ENCODE results near the gene CAMK4.

CAMK4 gene

DNA sequence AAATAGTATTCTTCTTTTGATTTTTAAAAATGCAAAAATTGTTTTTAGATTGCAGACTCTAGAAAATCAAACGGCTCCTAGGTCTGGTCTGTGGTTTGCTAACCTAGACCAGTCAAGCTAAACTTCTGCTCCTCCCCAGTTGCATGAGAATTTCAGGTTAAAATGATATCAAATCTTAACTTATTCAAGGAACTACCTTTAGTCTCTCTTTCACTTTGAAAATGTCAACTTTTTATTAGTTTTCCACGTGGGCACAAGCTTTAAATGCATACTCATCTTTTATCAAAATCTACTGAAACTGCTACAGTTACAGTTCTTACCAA, 8.8 kb downstream of the CAMK4 start:
- TF ChIP-seq, protein P1, sequence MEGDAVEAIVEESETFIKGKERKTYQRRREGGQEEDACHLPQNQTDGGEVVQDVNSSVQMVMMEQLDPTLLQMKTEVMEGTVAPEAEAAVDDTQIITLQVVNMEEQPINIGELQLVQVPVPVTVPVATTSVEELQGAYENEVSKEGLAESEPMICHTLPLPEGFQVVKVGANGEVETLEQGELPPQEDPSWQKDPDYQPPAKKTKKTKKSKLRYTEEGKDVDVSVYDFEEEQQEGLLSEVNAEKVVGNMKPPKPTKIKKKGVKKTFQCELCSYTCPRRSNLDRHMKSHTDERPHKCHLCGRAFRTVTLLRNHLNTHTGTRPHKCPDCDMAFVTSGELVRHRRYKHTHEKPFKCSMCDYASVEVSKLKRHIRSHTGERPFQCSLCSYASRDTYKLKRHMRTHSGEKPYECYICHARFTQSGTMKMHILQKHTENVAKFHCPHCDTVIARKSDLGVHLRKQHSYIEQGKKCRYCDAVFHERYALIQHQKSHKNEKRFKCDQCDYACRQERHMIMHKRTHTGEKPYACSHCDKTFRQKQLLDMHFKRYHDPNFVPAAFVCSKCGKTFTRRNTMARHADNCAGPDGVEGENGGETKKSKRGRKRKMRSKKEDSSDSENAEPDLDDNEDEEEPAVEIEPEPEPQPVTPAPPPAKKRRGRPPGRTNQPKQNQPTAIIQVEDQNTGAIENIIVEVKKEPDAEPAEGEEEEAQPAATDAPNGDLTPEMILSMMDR (IDR thresholded peaks at IDR 0.05; ENCODE audit: extremely low read depth, insufficient read depth, missing control alignments), result no peak
- DNase-seq (ENCODE audit: low spot score), result no peak
- in situ Hi-C loops (cut with MboI; ENCODE audit: low pct_unique_long_range_greater_than_20kb, low sequenced_read_pairs, unreplicated experiment), result no loop called here

DNA sequence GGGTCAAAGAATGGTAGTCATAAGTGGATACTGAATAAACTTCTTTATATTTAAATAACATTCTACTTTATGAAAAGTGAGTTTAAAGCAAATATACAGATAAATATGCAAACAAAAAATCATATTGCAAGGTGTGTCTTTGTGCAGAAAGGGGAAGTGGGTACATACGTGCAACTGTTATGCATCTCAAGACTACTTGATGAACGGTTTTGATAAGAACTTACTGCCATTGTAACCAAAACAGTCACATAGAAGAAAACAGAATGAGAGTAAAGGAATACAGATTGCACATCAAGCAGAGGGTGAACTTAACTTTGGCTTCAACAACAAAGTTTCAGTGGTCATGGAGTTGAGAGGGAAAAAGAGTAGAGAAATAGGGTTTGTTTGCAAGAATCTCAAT, 9.9 kb downstream of the CAMK4 start:
- in situ Hi-C loops (cut with MboI; ENCODE audit: low pct_unique_long_range_greater_than_20kb, low sequenced_read_pairs, unreplicated experiment), result no loop called here
- TF ChIP-seq, protein P1 (IDR thresholded peaks at IDR 0.05; ENCODE audit: extremely low read depth, insufficient read depth, missing control alignments), result no peak
- DNase-seq (ENCODE audit: low spot score), result no peak

DNA sequence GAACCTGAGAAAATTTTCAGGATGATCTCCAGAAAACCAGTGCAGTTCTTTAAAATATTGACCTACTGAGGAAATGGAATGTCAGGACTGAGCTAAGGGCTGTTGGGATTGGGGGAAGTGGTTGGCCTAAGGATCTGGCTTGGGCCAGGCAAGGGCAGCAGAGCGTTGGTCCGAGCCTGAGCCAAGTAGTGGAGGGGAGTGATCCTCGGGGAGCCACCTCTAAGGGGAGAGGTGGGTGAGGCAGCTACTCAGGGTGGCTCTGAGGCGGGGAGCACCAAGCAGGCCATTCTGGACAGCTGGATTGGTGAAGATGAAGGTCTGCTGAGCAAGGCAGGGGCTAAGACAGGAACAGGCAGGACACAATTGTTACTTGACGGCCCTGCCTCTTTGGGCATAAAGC, 11.5 kb downstream of the CAMK4 start:
- DNase-seq (ENCODE audit: low spot score), result no peak
- in situ Hi-C loops (cut with MboI; ENCODE audit: low pct_unique_long_range_greater_than_20kb, low sequenced_read_pairs, unreplicated experiment), result no loop called here

DNA sequence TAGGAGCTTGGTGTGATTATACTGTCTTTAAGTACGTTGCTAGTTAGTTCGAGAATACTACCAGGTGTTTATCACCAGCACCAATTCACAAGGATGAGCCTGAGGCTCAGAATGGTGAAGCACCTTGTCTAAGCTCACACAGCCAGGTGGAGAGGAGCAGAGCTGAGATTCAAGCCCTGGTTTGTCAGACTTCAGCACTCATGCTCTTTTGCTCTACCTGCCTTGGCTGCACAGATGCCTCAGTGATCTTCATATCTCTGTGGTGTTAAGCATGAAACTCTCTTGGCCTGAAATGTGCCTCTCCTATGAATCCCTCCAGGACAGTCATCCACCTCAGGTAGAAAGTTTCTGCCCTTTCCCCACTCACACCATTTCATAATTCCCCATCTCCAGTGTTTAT, 12.2 kb downstream of the CAMK4 start:
- TF ChIP-seq, protein P1 (IDR thresholded peaks at IDR 0.05; ENCODE audit: extremely low read depth, insufficient read depth, missing control alignments), result no peak
- in situ Hi-C loops (cut with MboI; ENCODE audit: low pct_unique_long_range_greater_than_20kb, low sequenced_read_pairs, unreplicated experiment), result no loop called here
- no peak for DNase-seq (ENCODE audit: low spot score)

More for the DNA sequence above, 11.5 kb downstream of the CAMK4 start:
- TF ChIP-seq, protein P1 (IDR thresholded peaks at IDR 0.05; ENCODE audit: extremely low read depth, insufficient read depth, missing control alignments), result no peak

DNA sequence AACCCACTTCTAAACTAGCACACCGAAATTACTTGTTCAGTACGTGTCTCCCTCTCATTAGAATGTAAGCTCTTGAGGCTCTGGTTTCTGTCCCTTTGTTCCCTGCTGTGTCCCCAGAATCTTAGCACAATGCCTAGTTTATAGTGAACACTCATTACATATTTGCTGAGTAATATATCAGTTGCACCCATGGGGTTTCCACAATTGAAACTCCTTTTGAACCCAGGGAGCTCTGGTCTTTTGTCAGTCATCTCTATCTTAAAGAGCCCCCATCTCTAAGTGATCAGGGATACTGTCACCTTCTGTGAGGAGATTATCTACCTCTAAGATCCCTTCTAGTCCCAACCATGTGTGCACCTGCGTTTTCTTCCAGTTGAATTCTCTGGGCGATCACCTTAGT, 12.8 kb downstream of the CAMK4 start:
- in situ Hi-C loops (cut with MboI; ENCODE audit: low pct_unique_long_range_greater_than_20kb, low sequenced_read_pairs, unreplicated experiment), result no loop called here
- no peak for DNase-seq (ENCODE audit: low spot score)
- TF ChIP-seq, protein P1 (IDR thresholded peaks at IDR 0.05; ENCODE audit: extremely low read depth, insufficient read depth, missing control alignments), result no peak

DNA sequence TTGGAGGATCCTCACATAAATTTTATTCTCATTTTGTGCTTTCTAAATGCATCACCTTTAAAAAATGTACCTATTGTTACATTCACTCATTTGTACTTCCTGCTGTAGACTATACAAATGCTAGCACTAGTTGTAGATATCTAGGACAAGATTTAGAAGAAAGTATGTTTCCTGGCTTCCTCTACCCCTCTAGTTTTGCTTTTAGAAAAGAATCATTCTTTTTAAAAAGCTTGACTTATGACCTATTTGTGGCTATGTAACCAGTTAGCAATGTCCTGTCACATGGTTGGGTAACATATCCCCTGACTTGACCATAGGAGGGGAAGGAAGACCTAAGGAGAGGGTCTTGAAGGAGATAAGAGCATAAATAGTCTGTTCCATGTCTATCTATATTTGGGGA, 13.3 kb downstream of the CAMK4 start:
- in situ Hi-C loops (cut with MboI; ENCODE audit: low pct_unique_long_range_greater_than_20kb, low sequenced_read_pairs, unreplicated experiment), result no loop called here
- no peak for DNase-seq (ENCODE audit: low spot score)
- TF ChIP-seq, protein P1 (IDR thresholded peaks at IDR 0.05; ENCODE audit: extremely low read depth, insufficient read depth, missing control alignments), result no peak

All from GM13977 (cell line).